Measurements from ENCODE around the gene COX6A2. TPM values are rescaled to one million over a fixed set of nuclear protein-coding genes. Genes with fewer than 3 reads are reported as not detected.

Gene COX6A2
- polyA plus RNA-seq, 2 of the 4 experiments (the other 2 are of a cell fraction) = not detected

DNA sequence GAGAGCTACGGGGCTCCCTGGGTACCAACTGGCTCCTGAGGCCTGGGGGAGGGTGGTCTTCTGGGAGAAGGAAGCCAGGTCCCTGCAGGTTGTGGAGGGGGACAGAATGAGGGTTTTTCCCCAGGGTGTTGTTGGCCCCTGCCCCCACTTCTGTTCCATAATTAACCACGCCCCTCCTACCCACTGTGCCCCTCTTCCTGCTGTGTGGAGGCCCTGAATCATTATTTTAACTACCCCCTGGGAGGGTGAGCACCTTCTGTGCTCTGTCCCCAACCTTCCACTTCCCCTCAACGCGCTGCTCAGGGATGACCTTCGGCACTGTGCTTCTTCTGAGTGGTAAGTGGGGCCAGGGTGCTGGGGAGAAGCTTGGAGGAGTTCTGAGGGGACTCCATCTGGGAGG, 35.1 kb downstream of the COX6A2 start, which contains the start of gene ITGAD:
ITGAD (plus strand) TSS at position 280 of the 400 bp plus-strand sequence; CDS start at position 306, 26 bp downstream.
- H3K27ac ChIP-seq = no peak within 1 kb of the TSS
- H3K4me3 ChIP-seq = no peak within 1 kb of the TSS
- no peaks in the 10 kb centered on the region; the same call in 2 of the 3 replicates for H3K4me1 ChIP-seq
- ATAC-seq (peak in 1 of 2 experiments; percentile 20; a peak in 1 of 6 replicates), DNase-seq (ENCODE audit: low read depth in 1 of 2, low spot score in 1 of 2) (no peak), FAIRE-seq (no peak)
- no peaks in the 10 kb centered on the region for H3K9me3 ChIP-seq
- TF ChIP-seq MAFK (IDR thresholded peaks at IDR 0.05; ENCODE audit: partially characterized antibody) = no peak
- TF ChIP-seq RNF2 (IDR thresholded peaks at IDR 0.05; ENCODE audit: borderline replicate concordance, low read depth) = no peak
- TF ChIP-seq HEYL (CRISPR knock-in tag; IDR thresholded peaks at IDR 0.05) = no peak
- TF ChIP-seq, protein P1, sequence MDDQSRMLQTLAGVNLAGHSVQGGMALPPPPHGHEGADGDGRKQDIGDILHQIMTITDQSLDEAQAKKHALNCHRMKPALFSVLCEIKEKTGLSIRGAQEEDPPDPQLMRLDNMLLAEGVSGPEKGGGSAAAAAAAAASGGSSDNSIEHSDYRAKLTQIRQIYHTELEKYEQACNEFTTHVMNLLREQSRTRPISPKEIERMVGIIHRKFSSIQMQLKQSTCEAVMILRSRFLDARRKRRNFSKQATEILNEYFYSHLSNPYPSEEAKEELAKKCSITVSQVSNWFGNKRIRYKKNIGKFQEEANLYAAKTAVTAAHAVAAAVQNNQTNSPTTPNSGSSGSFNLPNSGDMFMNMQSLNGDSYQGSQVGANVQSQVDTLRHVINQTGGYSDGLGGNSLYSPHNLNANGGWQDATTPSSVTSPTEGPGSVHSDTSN (IDR thresholded peaks at IDR 0.05) = no peak
- TF ChIP-seq PHF8 (IDR thresholded peaks at IDR 0.05; ENCODE audit: borderline replicate concordance, low read depth) = no peak
- TF ChIP-seq BCL3 (IDR thresholded peaks at IDR 0.05) = no peak
- TF ChIP-seq E2F6 (IDR thresholded peaks at IDR 0.05; ENCODE audit: borderline replicate concordance, low read depth) = no peak
- TF ChIP-seq CHD2 (IDR thresholded peaks at IDR 0.05; ENCODE audit: low read length, partially characterized antibody) = no peak
- no peak for TF ChIP-seq RAD21 (conservative IDR thresholded peaks at IDR 0.05 in 1 of 2, IDR thresholded peaks at IDR 0.05 in 1 of 2)
- no peak for TF ChIP-seq RARB (CRISPR knock-in tag; IDR thresholded peaks at IDR 0.05)
- TF ChIP-seq MAX (IDR thresholded peaks at IDR 0.05) = no peak
- TF ChIP-seq RCOR1 (IDR thresholded peaks at IDR 0.05; ENCODE audit: low read depth, low read length) = no peak
- TF ChIP-seq MAZ (IDR thresholded peaks at IDR 0.05; ENCODE audit: borderline replicate concordance, low read depth, low read length) = no peak
- no peak for TF ChIP-seq EHF (CRISPR knock-in tag; IDR thresholded peaks at IDR 0.05)
- TF ChIP-seq, protein P2, sequence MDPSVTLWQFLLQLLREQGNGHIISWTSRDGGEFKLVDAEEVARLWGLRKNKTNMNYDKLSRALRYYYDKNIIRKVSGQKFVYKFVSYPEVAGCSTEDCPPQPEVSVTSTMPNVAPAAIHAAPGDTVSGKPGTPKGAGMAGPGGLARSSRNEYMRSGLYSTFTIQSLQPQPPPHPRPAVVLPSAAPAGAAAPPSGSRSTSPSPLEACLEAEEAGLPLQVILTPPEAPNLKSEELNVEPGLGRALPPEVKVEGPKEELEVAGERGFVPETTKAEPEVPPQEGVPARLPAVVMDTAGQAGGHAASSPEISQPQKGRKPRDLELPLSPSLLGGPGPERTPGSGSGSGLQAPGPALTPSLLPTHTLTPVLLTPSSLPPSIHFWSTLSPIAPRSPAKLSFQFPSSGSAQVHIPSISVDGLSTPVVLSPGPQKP (IDR thresholded peaks at IDR 0.05; ENCODE audit: low read depth, low read length) = no peak
- TF ChIP-seq CHD4 (IDR thresholded peaks at IDR 0.05; ENCODE audit: borderline replicate concordance) = no peak
- no peak for TF ChIP-seq ESRRA (IDR thresholded peaks at IDR 0.05; ENCODE audit: borderline replicate concordance, low read length)
- no peak for TF ChIP-seq CBX2 (IDR thresholded peaks at IDR 0.05; ENCODE audit: borderline replicate concordance, low read depth)
- no peak for TF ChIP-seq FOXS1 (CRISPR knock-in tag; IDR thresholded peaks at IDR 0.05)
- no peak for TF ChIP-seq HES2 (IDR thresholded peaks at IDR 0.05)
- POLR2A ChIA-PET = interaction anchor here (1.1 kb wide), 1 partner anchor 213 kb away, joined by 3 read pairs; the partner anchor contains the start of gene FUS
- H3K4me2 ChIP-seq = no peak within 1 kb of the TSS
- WGBS (ENCODE audit: missing lambda C conversion rate) = 44% methylated on average over 4 of the region's 5 CpGs
- CTCF ChIA-PET = interaction anchor here (1.6 kb wide), 1 partner anchor 11 kb away, joined by 3 read pairs; no protein-coding TSS in a partner anchor

GRCh38 chr16:31390504-31391041, 37.6 kb downstream of the COX6A2 start:
- 44% methylated on average over 6 of the region's 6 CpGs for WGBS (ENCODE audit: missing lambda C conversion rate)
- TF ChIP-seq NPAS2 (CRISPR knock-in tag; IDR thresholded peaks at IDR 0.05; ENCODE audit: borderline replicate concordance) (no peak), MAFK (IDR thresholded peaks at IDR 0.05; ENCODE audit: partially characterized antibody) (peak; percentile 96)
- DNase-seq (ENCODE audit: low read depth in 1 of 2, low spot score in 1 of 2) (no peak), FAIRE-seq (no peak), ATAC-seq (no peak)
- Histone ChIP-seq H3K27ac (no peak overlapping the region), H3K4me2 (no peak overlapping the region), H3K4me3 (no peak overlapping the region), H3K4me1 (peaks cover 12% of the 10 kb centered on the region; the same call in 2 of the 3 replicates), H3K9me3 (no peaks in the 10 kb centered on the region)
- POLR2A ChIA-PET = no interaction called here
- CTCF ChIA-PET = interaction anchor here (0.7 to 1.5 kb wide), 3 partner anchors 13 to 478 kb away, joined by 3 read pairs; partner anchors contain the start of gene ZNF843
